Parathyroid adenoma (tissue), 2 donors: ENCODE data around the gene HAAO.

ENCODE experiments used
- H2AFZ ChIP-seq: fragments of 300-600 bp; sonication (generic); one replicate; pipeline ENCODE4 v1.7.0; 2017; ENCODE audit warnings: antibody characterized with exemption, mild to moderate bottlenecking
- H3K27ac ChIP-seq: fragments of 300-600 bp; sonication (generic); one replicate; pipeline ENCODE4 v1.7.0; 2017
- H3K27me3 ChIP-seq: fragments of 300-600 bp; sonication (generic); one replicate; pipeline ENCODE4 v1.7.0; 2017; ENCODE audit warnings: low read length; ENCODE audit not compliant: control insufficient read depth, insufficient read depth
- H3K36me3 ChIP-seq: fragments of 300-600 bp; sonication (generic); one replicate; pipeline ENCODE4 v1.7.0; 2017; ENCODE audit warnings: low read length; ENCODE audit not compliant: control insufficient read depth, insufficient read depth
- H3K4me1 ChIP-seq: fragments of 300-600 bp; sonication (generic); one replicate; pipeline ENCODE4 v1.7.0; 2017; ENCODE audit warnings: control low read depth
- H3K4me2 ChIP-seq: fragments of 300-600 bp; sonication (generic); one replicate; pipeline ENCODE4 v1.7.0; 2017; ENCODE audit warnings: low read length
- H3K4me3 ChIP-seq: fragments of 300-600 bp; sonication (generic); one replicate; pipeline ENCODE4 v1.7.0; 2017; ENCODE audit warnings: low read depth, low read length
- H3K79me2 ChIP-seq: fragments of 300-600 bp; sonication (generic); one replicate; pipeline ENCODE4 v1.7.0; 2017; ENCODE audit warnings: control low read depth
- H3K9ac ChIP-seq: fragments of 300-600 bp; sonication (generic); one replicate; pipeline ENCODE4 v1.7.0; 2017; ENCODE audit warnings: mild to moderate bottlenecking
- H3K9me3 ChIP-seq: fragments of 300-600 bp; sonication (generic); one replicate; pipeline ENCODE4 v1.7.0; 2017; ENCODE audit warnings: low read length; ENCODE audit not compliant: control insufficient read depth
- TF ChIP-seq, protein P1 (sequence below): fragments of 300-600 bp; sonication (generic); IDR thresholded peaks from one replicate; pipeline ENCODE4 v1.7.0; 2017; ENCODE audit warnings: antibody characterized with exemption, mild to moderate bottlenecking
- donor health status: primary hyperparathyroidism.

The HAAO gene

DNA sequence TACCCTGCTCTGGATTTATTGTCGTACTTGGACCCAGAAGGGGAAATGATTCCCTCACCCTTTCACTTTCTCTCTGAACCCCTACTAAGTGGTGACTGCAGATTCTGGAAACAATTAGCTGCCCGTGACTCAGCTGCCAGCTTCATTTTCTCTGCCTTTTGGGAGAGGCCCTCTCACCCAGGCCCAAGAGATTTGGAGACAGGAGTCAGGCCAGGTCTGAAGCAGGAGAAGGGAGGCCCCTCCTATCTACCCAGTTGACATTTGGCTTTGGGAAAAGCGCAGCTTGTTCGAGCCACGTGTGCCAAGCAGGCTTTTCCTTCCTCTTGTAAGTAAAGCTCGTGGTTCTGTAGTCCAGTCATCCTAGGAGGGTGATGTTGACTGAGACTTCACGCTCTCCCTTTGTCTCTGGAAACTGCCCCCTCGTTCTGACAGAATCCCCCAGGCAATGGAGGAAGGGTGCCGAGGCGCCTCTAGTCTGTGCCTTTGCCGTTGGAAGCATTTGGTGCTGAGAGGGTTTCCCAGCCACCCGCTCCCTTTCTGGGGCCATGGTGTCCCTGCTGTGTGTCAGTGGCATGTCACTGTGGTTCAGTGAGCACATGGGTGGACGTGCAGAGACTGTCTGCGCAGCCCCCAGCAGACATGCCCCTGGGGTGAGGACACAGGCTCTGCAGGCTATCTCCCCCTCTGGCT, 37.0 kb downstream of the HAAO start:
- Histone ChIP-seq H2AFZ (no peak overlapping the region), H3K4me1 (no peaks in the 10 kb centered on the region), H3K79me2 (no peaks in the 10 kb centered on the region), H3K9me3 (no peaks in the 10 kb centered on the region), H3K27me3 (no peaks in the 10 kb centered on the region), H3K27ac (no peak overlapping the region), H3K4me3 (no peak overlapping the region), H3K9ac (no peak overlapping the region), H3K36me3 (no peaks in the 10 kb centered on the region), H3K4me2 (no peak overlapping the region)
- TF ChIP-seq, protein P1, sequence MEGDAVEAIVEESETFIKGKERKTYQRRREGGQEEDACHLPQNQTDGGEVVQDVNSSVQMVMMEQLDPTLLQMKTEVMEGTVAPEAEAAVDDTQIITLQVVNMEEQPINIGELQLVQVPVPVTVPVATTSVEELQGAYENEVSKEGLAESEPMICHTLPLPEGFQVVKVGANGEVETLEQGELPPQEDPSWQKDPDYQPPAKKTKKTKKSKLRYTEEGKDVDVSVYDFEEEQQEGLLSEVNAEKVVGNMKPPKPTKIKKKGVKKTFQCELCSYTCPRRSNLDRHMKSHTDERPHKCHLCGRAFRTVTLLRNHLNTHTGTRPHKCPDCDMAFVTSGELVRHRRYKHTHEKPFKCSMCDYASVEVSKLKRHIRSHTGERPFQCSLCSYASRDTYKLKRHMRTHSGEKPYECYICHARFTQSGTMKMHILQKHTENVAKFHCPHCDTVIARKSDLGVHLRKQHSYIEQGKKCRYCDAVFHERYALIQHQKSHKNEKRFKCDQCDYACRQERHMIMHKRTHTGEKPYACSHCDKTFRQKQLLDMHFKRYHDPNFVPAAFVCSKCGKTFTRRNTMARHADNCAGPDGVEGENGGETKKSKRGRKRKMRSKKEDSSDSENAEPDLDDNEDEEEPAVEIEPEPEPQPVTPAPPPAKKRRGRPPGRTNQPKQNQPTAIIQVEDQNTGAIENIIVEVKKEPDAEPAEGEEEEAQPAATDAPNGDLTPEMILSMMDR, result no peak

DNA sequence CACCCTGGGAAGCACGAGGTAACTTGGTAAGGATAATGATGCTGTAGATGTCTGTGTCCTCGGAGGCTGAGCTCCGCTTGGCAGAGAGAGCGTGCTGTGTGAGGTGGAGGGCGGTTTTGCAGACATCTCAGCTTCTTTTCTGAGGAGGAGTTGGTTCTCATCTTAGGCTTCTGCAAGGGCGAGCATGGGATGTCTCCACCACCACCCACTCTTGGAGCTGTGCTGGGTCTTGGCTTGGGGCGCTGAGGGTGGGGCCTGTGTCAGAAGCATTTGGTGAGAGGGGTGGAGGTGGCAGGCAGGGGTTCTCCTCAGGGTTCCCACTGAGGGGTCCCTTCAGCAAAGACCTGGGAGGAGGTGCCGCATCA, 37.6 kb downstream of the HAAO start:
- no peak overlapping the region for H3K27ac ChIP-seq
- no peaks in the 10 kb centered on the region for H3K79me2 ChIP-seq
- no peak overlapping the region for H3K9ac ChIP-seq
- H2AFZ ChIP-seq, result no peak overlapping the region
- no peaks in the 10 kb centered on the region for H3K27me3 ChIP-seq
- H3K4me2 ChIP-seq, result no peak overlapping the region
- H3K9me3 ChIP-seq, result no peaks in the 10 kb centered on the region
- H3K4me3 ChIP-seq, result no peak overlapping the region
- no peaks in the 10 kb centered on the region for H3K36me3 ChIP-seq
- TF ChIP-seq, protein P1, result no peak
- no peaks in the 10 kb centered on the region for H3K4me1 ChIP-seq

DNA sequence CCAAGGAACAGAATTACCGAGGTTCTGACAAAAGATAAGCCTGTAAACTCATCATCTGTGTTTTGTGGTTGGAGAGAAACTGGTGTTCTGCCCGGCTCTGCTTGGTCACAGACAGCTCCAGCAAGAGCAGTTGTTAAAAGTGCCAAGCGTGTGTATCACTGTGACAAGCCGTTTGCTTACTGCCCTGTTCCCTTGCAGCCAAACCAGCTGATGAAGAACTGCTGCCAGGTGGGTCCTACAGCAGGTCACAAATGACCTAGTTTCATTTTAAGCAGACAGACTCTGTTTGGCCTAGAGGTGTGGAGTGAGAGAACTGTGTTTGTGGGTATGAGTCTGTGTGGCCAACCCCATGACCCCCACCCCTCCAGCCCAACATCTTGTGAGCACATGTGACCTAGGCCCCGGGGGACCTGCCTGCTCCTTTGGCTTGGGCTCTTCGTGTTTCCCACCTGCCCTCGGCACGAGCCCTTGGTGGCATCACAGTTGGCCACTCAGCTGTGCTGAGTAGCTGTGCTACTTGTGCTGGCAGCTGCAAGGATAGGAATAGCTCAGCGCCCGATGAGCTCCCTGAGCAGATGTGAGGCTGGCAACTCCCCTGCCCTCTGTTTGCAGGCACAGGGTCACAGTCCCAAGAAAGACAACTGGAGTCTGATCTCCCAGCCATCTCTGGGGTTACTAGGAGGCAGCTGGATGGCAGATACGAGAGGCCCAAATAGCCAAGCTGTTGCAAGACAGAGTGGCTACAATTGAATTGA, 38.2 kb downstream of the HAAO start:
- TF ChIP-seq, protein P1, result no peak
- Histone ChIP-seq H3K4me2 (no peak overlapping the region), H3K4me1 (no peaks in the 10 kb centered on the region), H2AFZ (no peak overlapping the region), H3K9me3 (no peaks in the 10 kb centered on the region), H3K9ac (no peak overlapping the region), H3K27ac (no peak overlapping the region), H3K36me3 (no peaks in the 10 kb centered on the region), H3K79me2 (no peaks in the 10 kb centered on the region), H3K4me3 (no peak overlapping the region), H3K27me3 (no peaks in the 10 kb centered on the region)

DNA sequence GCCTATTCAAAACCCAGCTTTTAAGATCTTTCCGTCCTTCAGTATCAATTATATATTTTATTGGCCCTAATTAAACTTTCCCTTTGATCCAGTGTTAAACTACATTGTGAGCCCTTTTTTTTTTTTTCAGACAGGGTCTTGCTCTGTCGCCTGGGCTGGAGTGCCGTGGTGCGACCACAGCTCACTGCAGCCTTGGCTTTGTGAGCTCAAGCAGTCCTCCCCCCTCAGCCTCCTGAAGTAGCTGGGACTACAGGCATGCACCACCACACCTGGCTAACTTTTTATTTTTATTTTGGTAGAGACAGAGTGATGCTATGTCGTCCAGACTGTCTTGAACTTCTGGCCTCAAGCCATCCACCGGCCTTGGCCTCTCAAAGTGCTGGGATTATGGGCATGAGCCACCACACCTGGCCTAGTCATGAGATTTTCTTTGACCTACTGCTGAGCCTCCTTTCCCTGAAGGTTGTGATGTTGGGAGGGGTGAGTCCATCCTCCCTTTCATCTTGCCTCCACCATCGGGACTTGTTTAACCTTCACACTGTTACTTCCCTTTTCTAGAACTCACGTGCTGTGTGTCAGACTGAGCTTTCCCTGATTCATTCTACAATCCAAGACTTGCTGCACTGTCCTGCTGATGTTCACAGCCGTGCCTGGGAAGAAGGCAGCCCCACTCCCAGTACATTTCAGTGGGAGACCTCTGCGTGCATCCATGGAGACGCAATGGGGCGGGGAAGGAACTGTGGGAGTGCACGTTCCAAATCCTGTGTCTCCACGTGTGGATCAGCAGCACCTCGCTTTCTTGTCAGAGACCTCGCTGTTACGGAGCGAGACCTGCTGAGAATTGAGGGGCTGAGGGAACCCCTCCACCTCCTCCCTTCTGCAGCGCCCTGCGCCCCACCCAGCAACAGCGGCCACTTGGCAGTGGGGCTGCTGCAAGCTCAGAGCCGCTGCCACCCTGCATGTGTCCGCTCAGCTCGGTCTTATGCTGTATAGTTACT, 39.3 kb downstream of the HAAO start:
- TF ChIP-seq, protein P1, result no peak
- Histone ChIP-seq H3K36me3 (no peaks in the 10 kb centered on the region), H3K4me1 (no peaks in the 10 kb centered on the region), H2AFZ (no peak overlapping the region), H3K27me3 (no peaks in the 10 kb centered on the region), H3K27ac (no peak overlapping the region), H3K4me3 (no peak overlapping the region), H3K4me2 (no peak overlapping the region), H3K9me3 (no peaks in the 10 kb centered on the region), H3K9ac (no peak overlapping the region), H3K79me2 (no peaks in the 10 kb centered on the region)
